Measurements from ENCODE around the gene PRR12.

PRR12 gene

DNA sequence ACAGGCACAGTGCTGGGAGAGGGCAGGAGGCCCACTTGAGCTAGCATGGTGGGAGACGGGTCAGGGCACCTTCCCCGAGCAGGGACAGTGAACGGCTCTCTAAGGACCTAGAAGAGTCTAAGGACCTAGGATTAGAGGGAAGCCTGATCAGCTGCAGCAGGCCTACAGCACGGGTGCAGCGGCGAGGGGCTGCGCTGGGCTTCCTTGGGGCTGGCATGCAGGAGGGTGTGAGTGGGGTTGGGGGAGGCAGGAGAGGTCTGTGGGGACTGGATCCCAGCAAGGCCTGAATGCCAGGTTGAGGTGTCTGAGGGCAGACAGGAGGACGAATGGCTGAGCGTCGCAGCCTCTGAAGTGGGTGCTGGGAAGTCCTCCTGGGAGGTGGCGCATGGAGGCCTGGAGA, 54.6 kb downstream of the PRR12 start:
- no peak for DNase-seq (ENCODE audit: low read depth in 3 of 3)

GRCh38 chr19:49645995-49646394, 55.0 kb downstream of the PRR12 start:
- no peak for DNase-seq (ENCODE audit: low read depth in 3 of 3)

- DNase-seq (ENCODE audit: low read depth in 3 of 3): no peak
Observed at GRCh38 chr19:49646586-49646985, 55.6 kb downstream of the PRR12 start.

DNA sequence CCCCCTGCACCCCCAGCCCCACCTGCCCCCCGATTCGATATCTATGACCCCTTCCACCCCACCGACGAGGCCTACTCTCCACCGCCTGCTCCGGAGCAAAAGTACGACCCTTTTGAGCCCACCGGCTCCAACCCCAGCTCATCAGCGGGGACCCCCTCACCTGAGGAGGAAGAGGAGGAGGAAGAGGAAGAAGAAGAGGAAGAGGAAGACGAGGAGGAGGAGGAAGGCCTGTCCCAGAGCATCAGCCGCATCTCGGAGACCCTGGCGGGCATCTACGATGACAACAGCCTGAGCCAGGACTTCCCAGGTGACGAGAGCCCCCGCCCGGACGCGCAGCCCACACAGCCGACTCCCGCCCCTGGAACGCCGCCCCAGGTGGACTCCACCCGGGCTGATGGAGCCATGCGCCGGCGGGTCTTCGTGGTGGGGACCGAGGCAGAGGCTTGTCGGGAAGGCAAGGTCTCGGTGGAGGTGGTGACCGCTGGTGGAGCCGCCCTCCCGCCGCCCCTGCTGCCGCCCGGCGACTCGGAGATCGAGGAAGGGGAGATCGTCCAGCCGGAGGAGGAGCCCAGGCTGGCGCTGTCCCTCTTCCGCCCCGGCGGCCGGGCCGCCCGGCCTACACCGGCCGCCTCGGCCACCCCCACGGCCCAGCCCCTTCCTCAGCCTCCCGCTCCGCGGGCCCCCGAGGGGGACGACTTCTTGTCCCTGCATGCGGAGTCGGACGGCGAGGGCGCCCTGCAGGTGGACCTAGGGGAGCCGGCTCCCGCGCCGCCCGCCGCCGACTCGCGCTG, 60.2 kb downstream of the PRR12 start:
- no peak for DNase-seq (ENCODE audit: low read depth in 3 of 3)

GRCh38 chr19:49651820-49652550, 61.0 kb downstream of the PRR12 start:
- no peak for DNase-seq (ENCODE audit: low read depth in 3 of 3)

- no peak for DNase-seq (ENCODE audit: low read depth in 3 of 3)
Observed at GRCh38 chr19:49652551-49653465, 61.8 kb downstream of the PRR12 start.

DNA sequence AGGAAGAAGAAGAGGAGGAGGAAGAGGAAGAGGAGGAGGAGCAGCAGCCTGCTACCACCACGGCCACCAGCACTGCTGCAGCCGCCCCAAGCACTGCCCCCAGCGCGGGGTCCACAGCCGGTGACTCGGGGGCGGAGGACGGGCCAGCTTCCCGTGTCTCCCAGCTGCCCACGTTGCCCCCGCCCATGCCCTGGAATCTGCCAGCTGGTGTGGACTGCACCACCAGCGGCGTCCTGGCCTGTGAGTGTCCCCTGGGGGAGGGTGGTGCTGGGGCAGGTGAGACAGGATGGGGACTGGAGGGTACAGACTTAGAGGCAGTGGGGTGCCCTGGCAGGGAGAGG, 62.5 kb downstream of the PRR12 start:
- DNase-seq (ENCODE audit: low read depth in 3 of 3): no peak

GRCh38 chr19:49654581-49654980, 63.6 kb downstream of the PRR12 start:
- DNase-seq (ENCODE audit: low read depth in 3 of 3): no peak

DNA sequence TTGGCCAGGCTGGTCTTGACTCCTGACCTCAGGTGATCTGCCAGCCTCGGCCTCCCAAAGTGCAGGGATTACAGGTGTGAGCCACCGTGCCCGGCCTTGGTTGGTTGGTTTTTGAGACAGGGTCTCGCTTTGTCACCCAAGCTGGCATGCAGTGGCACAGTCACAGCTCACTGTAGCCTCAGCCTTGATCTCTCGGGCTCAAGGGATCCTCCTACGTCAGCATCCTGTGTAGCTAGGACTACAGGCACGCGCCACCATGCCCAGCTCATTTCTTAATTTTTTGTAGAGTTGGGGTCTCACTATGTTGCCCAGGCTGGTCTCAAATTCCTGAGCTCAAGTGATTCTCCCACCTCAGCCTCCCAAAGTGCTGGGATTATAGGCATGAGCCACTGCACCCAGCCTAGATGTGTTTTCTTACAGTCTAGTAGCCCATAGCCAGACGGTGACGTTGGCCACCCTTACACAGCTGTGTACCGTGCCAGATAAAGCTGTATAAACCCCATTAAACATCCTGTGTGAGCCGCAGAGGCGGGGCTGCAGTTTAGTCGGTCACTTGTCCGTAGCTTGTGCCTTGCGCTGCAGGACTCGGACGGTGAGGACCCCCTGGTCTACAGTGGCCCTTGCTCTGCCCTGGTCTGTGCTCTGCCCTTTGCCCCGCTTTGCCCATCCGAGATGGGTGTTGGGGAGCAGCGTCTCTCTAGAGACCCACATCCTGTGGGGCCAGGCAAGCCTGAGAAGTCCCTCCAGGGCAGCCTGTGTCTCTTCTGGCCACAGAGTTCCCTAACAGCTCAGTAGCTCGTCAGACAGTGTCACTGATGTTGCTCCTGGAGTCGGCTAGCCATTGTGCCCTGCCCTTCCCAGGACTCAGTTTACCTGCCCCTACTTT, 64.8 kb downstream of the PRR12 start:
- DNase-seq (ENCODE audit: low read depth in 3 of 3): no peak

GRCh38 chr19:49656456-49657109, 65.6 kb downstream of the PRR12 start:
- DNase-seq (ENCODE audit: low read depth in 3 of 3): no peak

DNA sequence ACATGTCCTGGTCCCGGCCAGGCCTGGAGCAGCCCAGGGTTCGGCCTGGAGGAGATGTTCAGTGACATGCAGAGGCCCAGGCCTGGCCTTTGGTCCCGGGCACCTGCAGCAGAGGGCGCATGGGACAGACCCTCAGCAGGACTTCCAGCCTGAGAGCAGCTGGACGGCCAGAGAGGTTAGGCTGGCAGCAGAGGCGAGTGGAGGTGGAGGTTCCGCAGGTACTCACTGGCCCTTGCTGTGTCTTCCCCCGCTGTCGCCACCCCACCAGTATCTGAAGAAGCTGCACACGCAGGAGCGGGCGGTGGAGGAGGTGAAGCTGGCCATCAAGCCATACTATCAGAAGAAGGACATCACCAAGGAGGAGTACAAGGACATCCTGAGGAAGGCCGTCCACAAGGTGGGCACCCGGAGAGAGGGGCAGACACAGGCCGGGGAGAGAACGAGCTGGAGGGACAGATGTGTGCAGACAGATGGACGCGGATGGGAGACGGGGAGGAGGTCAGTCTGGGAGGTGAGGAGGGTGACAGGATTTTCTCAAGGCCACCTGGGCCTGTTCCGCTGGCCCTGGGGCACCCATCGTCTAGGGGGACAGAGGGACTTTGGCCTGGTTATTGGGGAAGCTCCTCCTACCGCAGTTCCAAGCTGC, 66.6 kb downstream of the PRR12 start:
- DNase-seq (ENCODE audit: low read depth in 3 of 3): no peak

GRCh38 chr19:49658139-49658517, 67.1 kb downstream of the PRR12 start:
- no peak for DNase-seq (ENCODE audit: low read depth in 3 of 3)

- no peak for DNase-seq (ENCODE audit: low read depth in 3 of 3)
Observed at GRCh38 chr19:49658566-49659442, 67.8 kb downstream of the PRR12 start.

- no peak for DNase-seq (ENCODE audit: low read depth in 3 of 3)
Observed at GRCh38 chr19:49660338-49660961, 69.5 kb downstream of the PRR12 start.

DNA sequence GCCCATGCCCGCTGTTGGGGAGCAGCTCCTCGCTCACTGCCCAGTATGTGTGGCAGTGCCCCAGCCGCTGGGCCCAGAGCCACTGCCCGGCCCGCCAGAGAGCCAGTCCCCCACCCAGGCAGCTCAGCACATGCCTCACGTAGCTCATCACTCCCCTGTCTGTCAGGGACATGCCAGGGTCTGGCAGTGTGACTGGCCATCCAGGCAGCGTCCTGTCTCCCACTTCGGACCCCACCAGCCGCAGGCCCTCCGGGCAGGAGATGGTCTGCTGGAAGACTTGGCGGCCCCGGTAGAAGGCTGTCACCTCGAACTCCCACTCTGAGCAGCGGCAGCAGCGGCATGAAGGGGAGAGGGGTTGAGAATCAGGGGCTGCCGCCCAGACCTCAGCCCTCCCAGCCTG, 71.0 kb downstream of the PRR12 start:
- no peak for DNase-seq (ENCODE audit: low read depth in 3 of 3)

- DNase-seq (ENCODE audit: low read depth in 3 of 3): no peak
Observed at GRCh38 chr19:49663224-49663623, 72.2 kb downstream of the PRR12 start.

GRCh38 chr19:49664171-49665035, 73.4 kb downstream of the PRR12 start:
- DNase-seq (ENCODE audit: low read depth in 3 of 3): peak; percentile 85 to 95 (median 87)

DNA sequence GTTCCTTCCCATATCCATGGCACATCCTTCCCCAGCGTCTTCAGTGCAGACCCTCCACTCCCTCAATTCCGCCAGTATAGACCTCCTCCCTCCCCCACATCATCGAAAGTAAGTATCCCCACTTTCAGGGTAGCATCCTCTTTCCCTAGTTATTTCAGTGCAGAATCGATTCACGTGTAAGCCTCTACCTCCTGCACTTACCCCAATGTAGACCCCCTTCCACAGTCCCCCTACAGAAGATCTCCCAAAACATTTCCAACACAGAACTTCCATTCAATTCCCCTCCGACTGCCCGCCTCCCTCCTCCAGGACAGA, 74.0 kb downstream of the PRR12 start:
- no peak for DNase-seq (ENCODE audit: low read depth in 3 of 3)

Data from stimulated activated CD4-positive, alpha-beta T cell treated with anti-CD3 and anti-CD28 coated beads, TNF-alpha, amount 100 ng/mL, for 4 hours (primary cell).